Fibroblast of mammary gland (primary cell): ENCODE data around the gene CACNG7.

Experiments used
- DNase-seq: peaks from one replicate; pipeline ENCODE4 v3.0.0-alpha.2; 2010; ENCODE audit warnings: low read depth
- H3K4me3 ChIP-seq: 2 replicates; pipeline ENCODE4 v1.5.1; 2011; ENCODE audit warnings: low read depth, mild to moderate bottlenecking, low read length, moderate library complexity; ENCODE audit not compliant: control insufficient read depth
- TF ChIP-seq, protein P1 (sequence below): conservative IDR thresholded peaks from 2 replicates; pipeline ENCODE4 v1.5.1; 2011; ENCODE audit warnings: low read depth, low read length, inconsistent platforms; ENCODE audit not compliant: control insufficient read depth, insufficient read depth

The CACNG7 gene

DNA sequence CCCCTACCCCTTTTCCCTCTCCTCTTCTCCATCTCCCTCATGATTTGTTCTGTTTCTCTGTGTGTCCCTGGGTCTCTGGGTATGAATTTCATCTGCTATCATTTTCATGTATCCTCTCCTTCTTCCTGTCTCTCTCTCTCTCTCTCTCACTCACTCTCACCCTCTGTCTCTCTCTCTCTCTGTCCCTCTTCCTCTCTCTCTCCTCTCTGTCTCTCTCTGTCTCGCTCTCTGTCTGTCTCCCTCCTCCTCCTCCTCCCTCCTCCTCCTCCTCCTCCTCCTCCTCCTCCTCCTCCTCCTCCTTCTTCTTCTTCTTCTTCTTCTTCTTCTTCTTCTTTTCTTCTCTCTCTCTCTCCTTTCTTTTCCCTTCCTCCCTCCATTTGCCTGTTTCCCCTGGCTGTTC, 3.3 kb upstream of the CACNG7 start:
- no peak for DNase-seq
- H3K4me3 ChIP-seq = no peak overlapping the region
- TF ChIP-seq, protein P1, sequence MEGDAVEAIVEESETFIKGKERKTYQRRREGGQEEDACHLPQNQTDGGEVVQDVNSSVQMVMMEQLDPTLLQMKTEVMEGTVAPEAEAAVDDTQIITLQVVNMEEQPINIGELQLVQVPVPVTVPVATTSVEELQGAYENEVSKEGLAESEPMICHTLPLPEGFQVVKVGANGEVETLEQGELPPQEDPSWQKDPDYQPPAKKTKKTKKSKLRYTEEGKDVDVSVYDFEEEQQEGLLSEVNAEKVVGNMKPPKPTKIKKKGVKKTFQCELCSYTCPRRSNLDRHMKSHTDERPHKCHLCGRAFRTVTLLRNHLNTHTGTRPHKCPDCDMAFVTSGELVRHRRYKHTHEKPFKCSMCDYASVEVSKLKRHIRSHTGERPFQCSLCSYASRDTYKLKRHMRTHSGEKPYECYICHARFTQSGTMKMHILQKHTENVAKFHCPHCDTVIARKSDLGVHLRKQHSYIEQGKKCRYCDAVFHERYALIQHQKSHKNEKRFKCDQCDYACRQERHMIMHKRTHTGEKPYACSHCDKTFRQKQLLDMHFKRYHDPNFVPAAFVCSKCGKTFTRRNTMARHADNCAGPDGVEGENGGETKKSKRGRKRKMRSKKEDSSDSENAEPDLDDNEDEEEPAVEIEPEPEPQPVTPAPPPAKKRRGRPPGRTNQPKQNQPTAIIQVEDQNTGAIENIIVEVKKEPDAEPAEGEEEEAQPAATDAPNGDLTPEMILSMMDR = no peak

DNA sequence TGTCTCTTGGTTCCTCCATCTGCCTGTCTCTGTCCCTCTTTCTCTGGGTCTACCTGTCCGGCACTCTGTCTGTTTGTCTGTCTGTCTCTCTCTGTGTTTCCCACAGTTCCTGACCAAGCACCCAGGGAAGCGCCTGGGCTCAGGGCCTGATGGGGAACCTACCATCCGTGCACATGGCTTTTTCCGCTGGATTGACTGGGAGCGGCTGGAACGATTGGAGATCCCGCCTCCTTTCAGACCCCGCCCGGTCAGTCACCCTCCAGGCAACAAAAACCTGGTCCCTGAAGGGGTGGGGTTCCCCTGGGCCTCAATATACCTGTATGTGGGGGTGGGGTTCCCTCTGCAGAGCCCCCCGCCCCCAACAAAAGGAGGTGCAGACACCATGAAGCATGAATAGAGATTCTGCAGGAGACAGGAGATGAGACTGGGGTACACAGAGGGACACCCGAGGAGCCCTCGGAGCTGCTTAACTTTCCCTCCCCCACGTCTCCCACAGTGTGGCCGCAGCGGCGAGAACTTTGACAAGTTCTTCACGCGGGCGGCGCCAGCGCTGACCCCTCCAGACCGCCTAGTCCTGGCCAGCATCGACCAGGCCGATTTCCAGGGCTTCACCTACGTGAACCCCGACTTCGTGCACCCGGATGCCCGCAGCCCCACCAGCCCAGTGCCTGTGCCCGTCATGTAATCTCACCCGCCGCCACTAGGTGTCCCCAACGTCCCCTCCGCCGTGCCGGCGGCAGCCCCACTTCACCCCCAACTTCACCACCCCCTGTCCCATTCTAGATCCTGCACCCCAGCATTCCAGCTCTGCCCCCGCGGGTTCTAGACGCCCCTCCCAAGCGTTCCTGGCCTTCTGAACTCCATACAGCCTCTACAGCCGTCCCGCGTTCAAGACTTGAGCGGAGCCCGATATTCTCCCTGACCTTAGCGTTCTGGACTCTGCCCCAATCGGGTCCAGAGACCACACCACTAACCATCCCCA, 2.6 kb upstream of the CACNG7 start:
- TF ChIP-seq, protein P1 = peak; percentile 74
- H3K4me3 ChIP-seq = no peak overlapping the region
- DNase-seq = peak; percentile 10

DNA sequence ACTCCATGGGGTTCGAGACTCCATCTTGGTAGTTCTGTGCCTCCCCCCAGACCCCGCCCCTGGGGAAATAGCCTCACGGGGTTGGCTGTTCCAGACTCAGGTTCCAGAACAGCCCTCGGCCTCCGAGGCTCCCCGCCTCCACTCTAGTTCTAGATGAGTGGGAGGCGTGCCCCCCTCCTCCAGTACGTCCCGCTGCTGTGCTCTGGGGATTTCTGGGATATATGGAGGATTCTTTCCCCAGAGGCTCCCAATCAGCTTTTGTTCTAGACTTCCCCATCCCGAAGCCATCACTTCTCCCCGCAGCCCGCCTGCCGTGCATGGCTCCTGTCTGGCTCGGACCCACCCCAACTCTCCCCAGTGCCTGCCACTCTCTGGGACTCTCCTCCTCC, 1.9 kb upstream of the CACNG7 start:
- TF ChIP-seq, protein P1 = no peak
- no peak for DNase-seq
- H3K4me3 ChIP-seq = no peak overlapping the region

DNA sequence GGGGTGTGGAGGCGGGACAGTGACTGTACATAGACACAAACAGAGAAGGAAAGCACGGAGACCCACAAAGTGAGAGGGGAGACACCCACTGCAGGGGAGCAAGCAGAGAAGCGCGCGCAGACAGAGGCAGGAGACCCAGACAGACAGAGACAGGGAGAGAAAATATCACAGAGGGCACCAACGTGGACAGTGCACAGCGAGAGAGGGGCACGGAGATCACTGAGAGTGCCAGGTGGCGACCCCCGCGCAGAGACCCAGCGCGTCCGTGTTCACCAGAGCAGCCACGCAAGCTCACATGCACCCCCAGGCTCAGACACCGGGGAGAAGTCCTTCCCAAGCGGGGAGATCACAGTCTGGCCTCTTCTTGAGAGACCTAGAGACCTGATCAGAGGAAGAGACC, 1.4 kb upstream of the CACNG7 start:
- TF ChIP-seq, protein P1 = no peak
- no peak overlapping the region for H3K4me3 ChIP-seq
- DNase-seq = no peak

DNA sequence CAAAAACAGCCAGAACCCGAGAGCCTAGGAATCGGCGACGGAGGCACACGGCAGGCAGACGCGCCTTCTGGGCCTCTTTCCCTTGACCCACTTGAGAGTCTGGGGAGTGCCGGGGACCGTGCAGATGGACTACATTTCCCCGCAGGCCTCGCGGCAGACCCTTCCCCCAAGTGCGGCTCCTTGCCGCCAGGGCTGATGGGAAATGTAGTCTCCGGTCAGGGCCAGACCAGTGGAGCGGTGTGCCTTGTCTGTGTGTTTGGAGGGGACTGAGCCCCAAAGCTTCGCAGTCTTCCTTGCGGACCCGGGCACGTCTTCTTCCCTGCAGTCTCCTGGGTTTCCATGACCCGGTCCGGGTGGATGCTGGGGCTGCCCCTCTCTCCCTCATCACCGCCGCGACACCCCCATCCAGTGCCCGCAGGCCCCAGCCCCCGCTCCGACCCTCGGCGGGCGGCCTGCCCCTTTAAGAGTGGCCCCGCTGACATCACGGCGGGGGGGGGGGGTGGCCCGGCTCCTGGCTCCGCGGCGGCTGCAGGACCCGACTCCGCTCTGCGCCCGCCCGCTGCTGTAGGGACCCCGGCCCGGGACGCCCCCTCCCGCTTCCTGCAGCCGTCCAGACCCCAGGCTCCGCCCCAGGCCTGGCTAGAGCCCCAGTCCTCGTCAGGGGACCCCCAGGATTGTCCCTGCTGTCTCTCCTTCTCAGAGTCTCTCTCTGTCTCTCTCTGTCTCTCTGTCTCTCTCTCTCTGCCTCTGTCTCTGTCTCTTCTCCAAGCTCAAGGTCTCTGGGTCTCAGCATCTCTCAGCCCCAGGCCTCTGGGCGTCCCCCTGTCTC, 758 bp upstream of the CACNG7 start:
- H3K4me3 ChIP-seq = no peak overlapping the region
- DNase-seq = peak; percentile 46
- TF ChIP-seq, protein P1 = no peak

DNA sequence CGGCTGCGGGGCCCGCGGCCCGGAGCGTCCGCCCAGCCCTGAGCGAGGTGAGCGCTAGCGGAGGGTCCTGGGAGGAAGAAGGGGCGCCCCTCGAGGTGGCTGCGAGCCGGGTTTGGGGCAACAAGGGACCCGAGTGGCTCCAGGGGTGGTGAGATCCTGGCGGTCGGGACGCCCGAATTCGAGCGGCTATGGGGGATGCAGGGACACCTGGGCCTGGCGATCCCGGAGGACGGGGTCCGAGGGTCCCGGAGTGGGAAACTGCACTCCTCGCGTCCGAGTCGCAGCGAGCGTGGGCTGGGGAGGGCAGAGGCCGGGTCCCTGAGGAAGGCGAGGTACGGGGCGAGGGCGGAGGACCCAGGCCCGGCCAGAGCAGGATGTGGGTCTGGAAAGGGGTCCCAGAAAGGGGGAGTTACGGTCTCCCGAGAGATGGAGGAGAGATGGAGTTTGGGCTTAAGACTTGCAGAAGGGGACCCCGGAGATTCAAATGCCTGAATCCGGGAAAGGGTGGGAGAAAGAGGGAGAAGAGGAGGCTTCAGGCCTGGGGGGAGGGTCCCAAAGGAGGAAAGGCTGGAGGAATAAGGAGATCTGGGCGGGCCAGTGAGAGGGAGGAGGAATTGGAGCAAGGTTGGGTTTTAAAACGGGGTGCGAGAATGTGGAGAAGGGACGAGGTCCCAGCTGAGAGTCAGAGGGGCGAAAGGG, 542 bp downstream of the CACNG7 start:
- TF ChIP-seq, protein P1 = no peak

More for the DNA sequence above, 542 bp downstream of the CACNG7 start:
- no peak overlapping the region for H3K4me3 ChIP-seq
- DNase-seq = no peak
